HepG2 (cell line): ENCODE measurements around the gene PRDX2. TPM values are rescaled to one million over a fixed set of nuclear protein-coding genes. Genes with fewer than 3 reads are reported as not detected.

Source experiments
- CHD4 ChIP-seq: fragments of 200-600 bp; sonication (generic); IDR thresholded peaks from 2 replicates; pipeline ENCODE4 v1.7.0; 2017; ENCODE audit warnings: mild to moderate bottlenecking, low read length, borderline replicate concordance
- GABPA ChIP-seq, 2 experiments: IDR thresholded peaks; 2 replicates each; pipeline ENCODE4 v1.6.1; 2011 to 2016; ENCODE audit warnings: low read depth in 2 of 2, low read length in 1 of 2, missing biosample characterization in 1 of 2, missing genetic modification characterization in 1 of 2
- KDM2A ChIP-seq: sonication (generic); formaldehyde crosslinking; IDR thresholded peaks from 2 replicates; pipeline ENCODE4 v1.4.0; 2020; ENCODE audit warnings: low read depth, missing genetic modification reagents, borderline replicate concordance
- KIAA2018 ChIP-seq: sonication (generic); formaldehyde crosslinking; IDR thresholded peaks from 2 replicates; pipeline ENCODE4 v1.5.0; 2020; ENCODE audit warnings: mild to moderate bottlenecking, missing genetic modification reagents, borderline replicate concordance
- KLF12 ChIP-seq: sonication (generic); formaldehyde crosslinking; IDR thresholded peaks from 2 replicates; pipeline ENCODE4 v1.4.0; 2020; ENCODE audit warnings: missing genetic modification reagents, borderline replicate concordance
- KLF6 ChIP-seq: IDR thresholded peaks from 2 replicates; pipeline ENCODE4 v1.8.0; 2016; ENCODE audit warnings: missing biosample characterization, missing genetic modification reagents
- MAF1 ChIP-seq: sonication (generic); formaldehyde crosslinking; IDR thresholded peaks from 2 replicates; pipeline ENCODE4 v1.5.0; 2020; ENCODE audit warnings: missing genetic modification reagents, borderline replicate concordance
- NFE2L2 ChIP-seq: fragments of 150-350 bp; IDR thresholded peaks from 2 replicates; pipeline ENCODE4 v1.6.1; 2014; ENCODE audit warnings: low read length
- RARA ChIP-seq: IDR thresholded peaks from 2 replicates; pipeline ENCODE4 v1.6.1; 2016; ENCODE audit warnings: missing genetic modification reagents, missing compliant biosample characterization
- SNAI1 ChIP-seq: sonication (generic); formaldehyde crosslinking; IDR thresholded peaks from 2 replicates; pipeline ENCODE4 v1.5.0; 2020; ENCODE audit warnings: mild to moderate bottlenecking, missing genetic modification reagents, borderline replicate concordance
- ZFP82 ChIP-seq: sonication (generic); formaldehyde crosslinking; IDR thresholded peaks from 2 replicates; pipeline ENCODE4 v1.5.1; 2020; ENCODE audit warnings: mild to moderate bottlenecking, missing genetic modification reagents, borderline replicate concordance
- ZSCAN12 ChIP-seq: sonication (generic); formaldehyde crosslinking; IDR thresholded peaks from 2 replicates; pipeline ENCODE4 v1.9.0; 2021; ENCODE audit warnings: mild to moderate bottlenecking, missing genetic modification reagents
- polyA plus RNA-seq, 8 experiments: library from polyadenylated mRNA; depleted of rRNA in 3 of 8; stranded (reverse) in 7 of 8; unstranded in 1 of 8; fragments of >200 nt; fragmentation: Illumina TruSeq in 4 of 8; extraction: Trizol in 4 of 8; gene quantifications; 2 replicates each; pipeline versions ENCODE4 v1.2.1 to v1.2.3, GENCODE V29; 2011 to 2016; ENCODE audit warnings: low read depth in 4 of 8, missing spikeins in 1 of 8, mixed read lengths in 1 of 8; ENCODE audit not compliant: insufficient read depth in 1 of 8
- total RNA-seq, 5 experiments: library from RNA; depleted of rRNA; stranded (reverse); fragments of >200 nt; fragmentation: Illumina TruSeq; extraction: Trizol; gene quantifications; 2 replicates each; pipeline ENCODE4 v1.2.3, GENCODE V29; 2016; ENCODE audit warnings: low read depth in 1 of 5
- TF ChIP-seq, protein P1 (sequence below): sonication (generic); formaldehyde crosslinking; conservative IDR thresholded peaks from 2 replicates; pipeline ENCODE4 v1.8.0; 2022; ENCODE audit warnings: missing genetic modification reagents
- TF ChIP-seq, protein P2 (sequence below): sonication (generic); formaldehyde crosslinking; IDR thresholded peaks from 2 replicates; pipeline ENCODE4 v1.8.0; 2022; ENCODE audit warnings: missing genetic modification reagents, mild to moderate bottlenecking, borderline replicate concordance
- TF ChIP-seq, protein P3 (sequence below): sonication (generic); formaldehyde crosslinking; IDR thresholded peaks from 2 replicates; pipeline ENCODE4 v1.8.0; 2022; ENCODE audit warnings: low read depth, missing genetic modification reagents

The PRDX2 gene
- total and polyA plus RNA-seq, 2 of the 13 experiments (the other 11 are each of a cell fraction or from before 2014, with no cell fraction given): 218 to 381 TPM

DNA sequence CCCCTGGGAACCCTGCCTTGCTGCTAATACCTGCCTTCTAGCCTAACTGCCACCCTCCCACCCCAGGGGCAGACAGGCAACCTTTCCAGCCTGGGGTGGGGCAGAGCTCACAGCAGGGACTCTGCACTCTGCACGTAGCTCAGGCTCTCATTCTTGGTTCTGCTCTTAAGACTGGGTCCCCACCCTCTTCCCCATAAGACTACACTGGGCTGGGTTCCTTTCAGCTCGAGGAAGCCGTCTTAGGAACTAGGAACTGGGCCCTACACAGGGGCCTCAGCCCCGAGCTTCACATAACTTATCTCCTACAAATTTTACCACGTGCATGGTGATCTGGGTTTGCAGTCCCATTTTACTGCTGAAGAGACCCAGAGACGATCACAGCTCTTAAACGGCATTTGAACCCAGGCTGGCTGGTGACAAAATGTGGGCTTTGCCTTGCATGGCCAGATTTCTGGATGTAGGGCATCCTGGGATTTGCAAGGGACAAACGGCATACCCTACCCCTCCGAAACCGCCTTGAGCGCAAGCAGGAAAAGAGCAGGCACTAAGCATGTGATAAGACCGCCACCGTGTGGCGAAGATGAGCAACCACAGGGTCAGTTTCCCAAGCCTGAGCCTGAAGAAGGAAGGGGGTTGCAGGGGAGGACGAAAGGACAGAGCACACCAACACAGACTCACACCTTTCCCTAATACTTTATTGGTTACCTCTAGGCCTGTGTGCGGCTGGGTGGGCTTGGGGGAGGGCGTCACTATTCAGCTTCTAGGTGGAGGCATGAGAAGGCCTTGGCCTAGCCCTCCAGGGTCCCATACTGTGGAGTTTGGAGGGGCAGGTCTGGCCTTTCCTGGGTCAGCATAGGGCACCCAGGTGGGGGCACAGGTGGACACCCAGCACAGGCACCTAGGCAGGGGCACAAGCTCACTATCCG, 5.2 kb downstream of the PRDX2 start (continued):
- TF ChIP-seq, protein P1, sequence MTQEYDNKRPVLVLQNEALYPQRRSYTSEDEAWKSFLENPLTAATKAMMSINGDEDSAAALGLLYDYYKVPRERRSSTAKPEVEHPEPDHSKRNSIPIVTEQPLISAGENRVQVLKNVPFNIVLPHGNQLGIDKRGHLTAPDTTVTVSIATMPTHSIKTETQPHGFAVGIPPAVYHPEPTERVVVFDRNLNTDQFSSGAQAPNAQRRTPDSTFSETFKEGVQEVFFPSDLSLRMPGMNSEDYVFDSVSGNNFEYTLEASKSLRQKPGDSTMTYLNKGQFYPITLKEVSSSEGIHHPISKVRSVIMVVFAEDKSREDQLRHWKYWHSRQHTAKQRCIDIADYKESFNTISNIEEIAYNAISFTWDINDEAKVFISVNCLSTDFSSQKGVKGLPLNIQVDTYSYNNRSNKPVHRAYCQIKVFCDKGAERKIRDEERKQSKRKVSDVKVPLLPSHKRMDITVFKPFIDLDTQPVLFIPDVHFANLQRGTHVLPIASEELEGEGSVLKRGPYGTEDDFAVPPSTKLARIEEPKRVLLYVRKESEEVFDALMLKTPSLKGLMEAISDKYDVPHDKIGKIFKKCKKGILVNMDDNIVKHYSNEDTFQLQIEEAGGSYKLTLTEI (CRISPR knock-in tag): no peak
- TF ChIP-seq MAF1: no peak
- no peak for TF ChIP-seq GABPA (IDR thresholded peaks at IDR 0.05; ENCODE audit: low read depth, low read length)
- TF ChIP-seq GABPA (CRISPR knock-in tag; IDR thresholded peaks at IDR 0.05; ENCODE audit: low read depth): peak; percentile 18; the same call in 1 of the 2 replicates
- TF ChIP-seq RARA (CRISPR knock-in tag): peak; percentile 12; the same call in 1 of the 2 replicates
- no peak for TF ChIP-seq ZSCAN12 (CRISPR knock-in tag)
- no peak for TF ChIP-seq KIAA2018 (CRISPR knock-in tag)
- TF ChIP-seq SNAI1 (CRISPR knock-in tag): no peak
- no peak for TF ChIP-seq ZFP82
- no peak for TF ChIP-seq CHD4
- no peak for TF ChIP-seq KLF12 (CRISPR knock-in tag)
- TF ChIP-seq KLF6 (CRISPR knock-in tag): 0 out of 2 replicates have a peak, but pooled peaks have one; percentile 50
- TF ChIP-seq, protein P2, sequence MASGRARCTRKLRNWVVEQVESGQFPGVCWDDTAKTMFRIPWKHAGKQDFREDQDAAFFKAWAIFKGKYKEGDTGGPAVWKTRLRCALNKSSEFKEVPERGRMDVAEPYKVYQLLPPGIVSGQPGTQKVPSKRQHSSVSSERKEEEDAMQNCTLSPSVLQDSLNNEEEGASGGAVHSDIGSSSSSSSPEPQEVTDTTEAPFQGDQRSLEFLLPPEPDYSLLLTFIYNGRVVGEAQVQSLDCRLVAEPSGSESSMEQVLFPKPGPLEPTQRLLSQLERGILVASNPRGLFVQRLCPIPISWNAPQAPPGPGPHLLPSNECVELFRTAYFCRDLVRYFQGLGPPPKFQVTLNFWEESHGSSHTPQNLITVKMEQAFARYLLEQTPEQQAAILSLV: 0 out of 2 replicates have a peak, but pooled peaks have one; percentile 23
- TF ChIP-seq KDM2A (CRISPR knock-in tag): peak; percentile 93
- TF ChIP-seq, protein P3, sequence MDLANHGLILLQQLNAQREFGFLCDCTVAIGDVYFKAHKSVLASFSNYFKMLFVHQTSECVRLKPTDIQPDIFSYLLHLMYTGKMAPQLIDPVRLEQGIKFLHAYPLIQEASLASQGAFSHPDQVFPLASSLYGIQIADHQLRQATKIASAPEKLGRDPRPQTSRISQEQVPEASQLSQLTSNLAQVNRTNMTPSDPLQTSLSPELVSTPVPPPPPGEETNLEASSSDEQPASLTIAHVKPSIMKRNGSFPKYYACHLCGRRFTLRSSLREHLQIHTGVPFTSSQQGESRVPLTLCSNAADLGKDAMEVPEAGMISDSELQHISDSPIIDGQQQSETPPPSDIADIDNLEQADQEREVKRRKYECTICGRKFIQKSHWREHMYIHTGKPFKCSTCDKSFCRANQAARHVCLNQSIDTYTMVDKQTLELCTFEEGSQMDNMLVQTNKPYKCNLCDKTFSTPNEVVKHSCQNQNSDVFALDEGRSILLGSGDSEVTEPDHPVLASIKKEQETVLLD: no peak
- TF ChIP-seq NFE2L2: no peak
